Liver (tissue), 9 donors: Measurements from ENCODE around the gene SRGN. TPM values are rescaled to one million over a fixed set of nuclear protein-coding genes. Genes with fewer than 3 reads are reported as not detected.

Source experiments
- DNase-seq: peaks from one replicate; pipeline ENCODE4 v3.0.0-alpha.2; 2017; ENCODE audit warnings: low spot score
- H3K27ac ChIP-seq, 2 donors: one replicate each; pipeline ENCODE4 v1.7.0; 2013; ENCODE audit warnings: inconsistent platforms in 2 of 2, low read length in 2 of 2, control low read depth in 1 of 2, low read depth in 1 of 2, mild to moderate bottlenecking in 1 of 2
- H3K27me3 ChIP-seq, 4 donors: one replicate each; pipeline versions ENCODE4 v1.6.1 to v1.7.0; 2013; ENCODE audit warnings: low read length in 3 of 4, inconsistent platforms in 1 of 4, mild to moderate bottlenecking in 1 of 4, moderate library complexity in 1 of 4; ENCODE audit not compliant: control insufficient read depth in 4 of 4, insufficient read depth in 4 of 4
- H3K36me3 ChIP-seq, 4 donors: one replicate each; pipeline versions ENCODE4 v1.6.1 to v1.7.0; 2013; ENCODE audit warnings: low read length in 3 of 4, mild to moderate bottlenecking in 3 of 4, low read depth in 1 of 4, moderate library complexity in 1 of 4; ENCODE audit not compliant: control insufficient read depth in 4 of 4, insufficient read depth in 3 of 4
- H3K4me1 ChIP-seq, 4 donors: one replicate each; pipeline versions ENCODE4 v1.6.1 to v1.7.0; 2013; ENCODE audit warnings: low read length in 3 of 4, mild to moderate bottlenecking in 3 of 4, moderate library complexity in 1 of 4; ENCODE audit not compliant: control insufficient read depth in 4 of 4, insufficient read depth in 4 of 4
- H3K4me3 ChIP-seq, 3 donors: one replicate each; pipeline versions ENCODE4 v1.6.1 to v1.7.0; 2013; ENCODE audit warnings: low read length in 3 of 3, control low read depth in 1 of 3, low read depth in 1 of 3, mild to moderate bottlenecking in 1 of 3
- H3K9ac ChIP-seq, 2 donors: one replicate each; pipeline ENCODE4 v1.7.0; 2013; ENCODE audit warnings: low read length in 2 of 2, mild to moderate bottlenecking in 2 of 2, moderate library complexity in 2 of 2, control low read depth in 1 of 2, low read depth in 1 of 2
- H3K9me3 ChIP-seq, 4 donors: one replicate each; pipeline versions ENCODE4 v1.6.1 to v1.7.0; 2013; ENCODE audit warnings: low read length in 3 of 4; ENCODE audit not compliant: control insufficient read depth in 4 of 4
- ATF3 ChIP-seq: IDR thresholded peaks from 2 replicates; pipeline ENCODE4 v1.6.1; 2016; ENCODE audit warnings: antibody characterized with exemption
- CTCF ChIP-seq: fragments of 150-350 bp; IDR thresholded peaks from 2 replicates; pipeline ENCODE4 v1.5.1; 2017; ENCODE audit warnings: improper control_type of control experiment, low read depth, low read length; ENCODE audit not compliant: missing input control
- FOXA1 ChIP-seq: IDR thresholded peaks from 2 replicates; pipeline ENCODE4 v1.6.1; 2016; ENCODE audit warnings: antibody characterized with exemption
- FOXA2 ChIP-seq: IDR thresholded peaks from 2 replicates; pipeline ENCODE4 v1.6.1; 2016; ENCODE audit warnings: antibody characterized with exemption
- GABPA ChIP-seq, 2 donors: IDR thresholded peaks in 1 of 2; conservative IDR thresholded peaks in 1 of 2; 2 replicates each; pipeline ENCODE4 v1.6.1; 2016; ENCODE audit warnings: antibody characterized with exemption in 2 of 2, mild to moderate bottlenecking in 1 of 2, moderate library complexity in 1 of 2
- HNF4A ChIP-seq, 2 donors: conservative IDR thresholded peaks; 2 replicates each; pipeline ENCODE4 v1.6.1; 2016; ENCODE audit warnings: antibody characterized with exemption in 2 of 2, mild to moderate bottlenecking in 2 of 2
- MAX ChIP-seq: IDR thresholded peaks from 2 replicates; pipeline ENCODE4 v1.6.1; 2016; ENCODE audit warnings: antibody characterized with exemption
- REST ChIP-seq: IDR thresholded peaks from 2 replicates; pipeline ENCODE4 v1.6.1; 2016; ENCODE audit warnings: antibody characterized with exemption, mild to moderate bottlenecking
- RXRA ChIP-seq, 2 donors: IDR thresholded peaks; 2 replicates each; pipeline ENCODE4 v1.6.1; 2017 to 2018; ENCODE audit warnings: antibody characterized with exemption in 2 of 2, mild to moderate bottlenecking in 1 of 2
- SP1 ChIP-seq: IDR thresholded peaks from 2 replicates; pipeline ENCODE4 v1.6.1; 2018; ENCODE audit warnings: antibody characterized with exemption, mild to moderate bottlenecking
- TAF1 ChIP-seq: conservative IDR thresholded peaks from 2 replicates; pipeline ENCODE4 v1.6.1; 2016; ENCODE audit warnings: antibody characterized with exemption, mild to moderate bottlenecking
- WGBS: extraction: QIAGEN DNeasy Blood & Tissue Kit; methylation state at CpG from one replicate; pipeline ENCODE4 v1.1.7; 2013; 5-methylcytosine and 5-hydroxymethylcytosine counted together
- polyA plus RNA-seq, 2 donors: library from polyadenylated mRNA; stranded (reverse) in 1 of 2; unstranded in 1 of 2; fragments of 200-250 nt in 1 of 2; fragments of >200 nt in 1 of 2; fragmentation: Nextera tagmentation in 1 of 2; extraction: Ambion mirVana in 1 of 2; gene quantifications; one replicate each; pipeline versions ENCODE4 v1.2.1 to v1.2.3, GENCODE V29; 2013 to 2015
- total RNA-seq, 2 donors: library from RNA; depleted of rRNA; stranded (reverse); fragments of >200 nt; gene quantifications; one replicate each; pipeline ENCODE4 v1.2.3, GENCODE V29; 2014
- donor health status: healthy.
- donor health status: healthy.
- donor health status: healthy.
- donor health status: healthy.
- donor health status: healthy.

Gene SRGN
- total and polyA plus RNA-seq, 4 donors, result 19.5 to 305 (median 41.3) TPM

- Histone ChIP-seq H3K4me3 (no peak overlapping the region), H3K27me3 (no peaks in the 10 kb centered on the region), H3K27ac (no peak overlapping the region), H3K9ac (no peak overlapping the region), H3K36me3 (no peaks in the 10 kb centered on the region), H3K4me1 (no peaks in the 10 kb centered on the region), H3K9me3 (no peaks in the 10 kb centered on the region)
- no peak for TF ChIP-seq REST
- TF ChIP-seq TAF1, result no peak
- no peak for TF ChIP-seq CTCF
- no peak for TF ChIP-seq RXRA (IDR thresholded peaks at IDR 0.05)
- no peak for TF ChIP-seq GABPA (IDR thresholded peaks at IDR 0.05 in 1 of 2, conservative IDR thresholded peaks at IDR 0.05 in 1 of 2)
- TF ChIP-seq FOXA2, result no peak
- TF ChIP-seq MAX, result no peak
- DNase-seq, result no peak
- 93% methylated on average over 4 of the region's 4 CpGs for WGBS
Measured at GRCh38 chr10:69070951-69071350, 17.0 kb upstream of the SRGN start.

- Histone ChIP-seq H3K4me3 (no peak overlapping the region), H3K27ac (no peak overlapping the region), H3K27me3 (no peaks in the 10 kb centered on the region), H3K36me3 (no peaks in the 10 kb centered on the region), H3K9ac (no peak overlapping the region), H3K9me3 (no peaks in the 10 kb centered on the region), H3K4me1 (no peaks in the 10 kb centered on the region)
- 82% methylated on average over 6 of the region's 6 CpGs for WGBS
- TF ChIP-seq SP1 (no peak), FOXA2 (no peak), HNF4A (conservative IDR thresholded peaks at IDR 0.05) (no peak), ATF3 (no peak), FOXA1 (no peak), REST (no peak), TAF1 (no peak), GABPA (IDR thresholded peaks at IDR 0.05 in 1 of 2, conservative IDR thresholded peaks at IDR 0.05 in 1 of 2) (no peak)
- no peak for DNase-seq
Measured at GRCh38 chr10:69071610-69072009, 16.3 kb upstream of the SRGN start.
